ENCODE data around the gene PNCK.

- TF ChIP-seq CTCF (IDR thresholded peaks at IDR 0.05): peak; percentile 75
- TF ChIP-seq POLR2AphosphoS5 (IDR thresholded peaks at IDR 0.05; ENCODE audit: low read depth, low read length): no peak
- no peak for TF ChIP-seq REST (IDR thresholded peaks at IDR 0.05; ENCODE audit: insufficient read depth in 1 of 2, low read depth in 2 of 2, low read length in 1 of 2)
Measured at GRCh38 chrX:153662266-153662665, 11.3 kb downstream of the PNCK start.
